Skin of body (tissue), 3 donors: ENCODE results near the gene MLF1. TPM values are rescaled to one million over a fixed set of nuclear protein-coding genes. Genes with fewer than 3 reads are reported as not detected.

Experiments
- DNase-seq: peaks from one replicate; lab custom pipeline; 2025; lab: John Stamatoyannopoulos, UW
- small RNA-seq: library from RNA; depleted of rRNA; stranded (forward); fragments of <200 nt; gene quantifications from one replicate; pipeline ENCODE3, GENCODE V24; 2014; ENCODE audit warnings: low replicate concordance
- total RNA-seq: library from RNA; depleted of rRNA; stranded (reverse); fragments of >200 nt; gene quantifications from one replicate; pipeline ENCODE4 v1.2.3, GENCODE V29; 2014

The MLF1 gene
- total RNA-seq, 1 donor from 2014 or later: 12.5 TPM

GRCh38 chr3:158573714-158574113, 2.7 kb downstream of the MLF1 start:
- no peak for DNase-seq

- DNase-seq: no peak
Observed at GRCh38 chr3:158574646-158575045, 3.7 kb downstream of the MLF1 start.

GRCh38 chr3:158590223-158590622, 19.2 kb downstream of the MLF1 start:
- no peak for DNase-seq

GRCh38 chr3:158600787-158601186, 29.8 kb downstream of the MLF1 start:
- DNase-seq: no peak

- DNase-seq: no peak
Observed at GRCh38 chr3:158602227-158602626, 31.2 kb downstream of the MLF1 start.

- no peak for DNase-seq
Observed at GRCh38 chr3:158617982-158618875, 47.2 kb downstream of the MLF1 start.

GRCh38 chr3:158625881-158626280, 54.9 kb downstream of the MLF1 start:
- DNase-seq: no peak

- DNase-seq: no peak
Observed at GRCh38 chr3:158631981-158632380, 61.0 kb downstream of the MLF1 start.

- DNase-seq: no peak
Observed at GRCh38 chr3:158640646-158641045, 69.7 kb downstream of the MLF1 start.

GRCh38 chr3:158642005-158642404, 71.0 kb downstream of the MLF1 start:
- no peak for DNase-seq

GRCh38 chr3:158642474-158643210, 71.6 kb downstream of the MLF1 start:
- no peak for DNase-seq

GRCh38 chr3:158644345-158644908, 73.4 kb downstream of the MLF1 start, which contains the start of gene GFM1:
Gene GFM1 (plus strand): TSS chr3:158644527. CDS start chr3:158644635, 108 bp downstream.
- DNase-seq: peak; percentile 91

GRCh38 chr3:158649791-158650190, 78.8 kb downstream of the MLF1 start:
- DNase-seq: no peak

GRCh38 chr3:158651192-158651591, 80.2 kb downstream of the MLF1 start:
- DNase-seq: no peak

GRCh38 chr3:158652463-158652862, 81.5 kb downstream of the MLF1 start:
- no peak for DNase-seq

Small RNA genes within 50 kb of the gene (small RNA-seq; reads per million reads assigned to genes)
- gene AC025033.1: not detected

Other genes starting within 250 kb of the MLF1 start
- 49.8 TPM for gene GFM1, start 73.3 kb downstream of the MLF1 start, total RNA-seq
- 14.1 TPM for gene LXN, start 101.5 kb downstream of the MLF1 start, total RNA-seq
- gene RARRES1, start 161.3 kb downstream of the MLF1 start, total RNA-seq: 4.9 TPM
- gene MFSD1, start 230.9 kb downstream of the MLF1 start, total RNA-seq: 62.8 TPM